ENCODE results near the gene RBM15.

The RBM15 gene

DNA sequence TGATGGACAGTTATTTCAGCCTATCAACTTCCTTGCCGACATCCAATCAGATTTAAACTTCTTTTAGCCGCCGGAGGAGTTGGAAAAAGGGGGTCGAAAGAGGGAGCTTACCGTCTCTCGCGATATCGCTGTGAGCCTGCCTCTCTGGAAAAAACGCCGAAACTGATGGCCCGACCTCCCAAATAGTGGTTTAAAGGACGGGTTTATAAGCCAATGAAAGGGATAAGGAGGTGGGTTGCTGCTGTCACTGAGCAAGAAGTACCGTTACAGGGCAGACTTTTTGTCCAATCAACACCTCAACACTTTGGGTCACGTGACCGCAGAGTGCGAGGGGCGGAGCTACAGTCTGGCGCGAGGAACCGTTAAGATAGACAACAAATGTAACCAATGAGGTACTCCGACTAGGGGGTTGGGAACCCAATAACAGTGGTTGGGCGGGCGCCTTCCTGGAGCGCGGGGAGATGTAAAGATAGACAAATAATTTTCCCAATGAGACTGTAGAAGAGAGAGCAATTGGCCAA is at the start of gene RBM15:
Gene RBM15 (plus strand): TSS at position 492 of the 521 bp plus-strand sequence. CDS start 29 bp downstream, at position 521.
- peak; percentile 96 for DNase-seq (ENCODE audit: low read depth)

DNA sequence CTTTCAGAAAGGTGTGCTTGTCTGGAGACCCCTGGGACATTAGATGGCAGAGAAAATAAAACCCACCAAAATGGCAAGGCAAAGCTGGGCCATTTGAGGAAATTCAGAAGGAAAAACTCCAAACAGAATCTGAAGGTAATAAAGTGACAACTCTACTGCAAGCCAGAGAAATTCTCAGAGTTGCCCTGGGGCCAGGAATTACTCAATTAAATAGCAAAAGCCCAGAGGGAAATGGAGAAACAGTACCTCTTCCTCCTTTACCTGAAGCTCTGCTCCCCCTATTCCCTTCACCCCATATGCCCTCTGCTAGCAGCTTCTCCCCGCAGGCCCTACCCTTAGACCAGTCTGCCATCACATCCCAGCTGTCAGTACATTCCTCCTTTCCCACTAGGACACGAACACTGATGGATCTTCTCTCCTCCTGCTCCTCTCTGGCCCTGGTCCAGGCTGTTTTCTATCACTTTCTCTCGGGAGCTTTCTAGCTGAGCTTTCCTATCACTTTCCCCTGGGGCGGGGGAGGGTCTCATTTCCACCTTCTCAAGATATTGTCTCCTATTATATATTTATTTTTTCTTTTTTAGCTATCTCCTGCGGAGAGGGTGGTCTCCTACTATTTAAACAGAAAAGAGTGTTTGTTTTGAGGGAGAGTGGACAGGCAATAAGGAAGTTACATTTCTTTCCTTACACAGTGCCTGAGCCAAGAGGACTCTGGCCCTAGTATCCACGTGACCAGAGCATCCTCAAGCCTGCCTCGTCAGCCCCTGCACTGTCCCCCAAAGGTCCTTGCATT is 47.7 kb upstream of the RBM15 start:
- no peak for DNase-seq (ENCODE audit: low read depth)

GRCh38 chr1:110292031-110292741 is 47.0 kb upstream of the RBM15 start:
- no peak for DNase-seq (ENCODE audit: low read depth)

GRCh38 chr1:110293601-110294104 is 45.5 kb upstream of the RBM15 start:
- no peak for DNase-seq (ENCODE audit: low read depth)

DNA sequence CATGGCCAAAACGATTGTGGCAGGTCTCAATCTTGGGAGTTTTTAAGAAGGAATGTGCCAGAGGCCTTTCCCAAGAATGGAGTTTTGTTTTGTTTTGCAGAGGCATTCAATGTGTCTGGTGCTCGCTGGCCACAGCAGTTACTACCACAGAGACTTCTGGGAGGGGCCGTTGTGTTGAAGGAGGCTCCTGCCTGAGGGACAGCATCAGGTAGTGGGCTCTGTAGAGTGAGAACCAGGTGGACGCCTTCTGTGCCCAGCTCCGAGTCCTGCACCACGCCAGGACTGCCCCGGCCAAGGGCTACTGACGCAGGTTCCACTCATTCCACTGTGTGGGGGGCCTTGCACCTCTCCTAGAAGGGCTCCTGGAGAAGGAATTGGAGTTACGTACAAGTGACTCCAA is 44.9 kb upstream of the RBM15 start:
- no peak for DNase-seq (ENCODE audit: low read depth)

GRCh38 chr1:110298991-110299390 is 40.2 kb upstream of the RBM15 start:
- DNase-seq (ENCODE audit: low read depth), result no peak

DNA sequence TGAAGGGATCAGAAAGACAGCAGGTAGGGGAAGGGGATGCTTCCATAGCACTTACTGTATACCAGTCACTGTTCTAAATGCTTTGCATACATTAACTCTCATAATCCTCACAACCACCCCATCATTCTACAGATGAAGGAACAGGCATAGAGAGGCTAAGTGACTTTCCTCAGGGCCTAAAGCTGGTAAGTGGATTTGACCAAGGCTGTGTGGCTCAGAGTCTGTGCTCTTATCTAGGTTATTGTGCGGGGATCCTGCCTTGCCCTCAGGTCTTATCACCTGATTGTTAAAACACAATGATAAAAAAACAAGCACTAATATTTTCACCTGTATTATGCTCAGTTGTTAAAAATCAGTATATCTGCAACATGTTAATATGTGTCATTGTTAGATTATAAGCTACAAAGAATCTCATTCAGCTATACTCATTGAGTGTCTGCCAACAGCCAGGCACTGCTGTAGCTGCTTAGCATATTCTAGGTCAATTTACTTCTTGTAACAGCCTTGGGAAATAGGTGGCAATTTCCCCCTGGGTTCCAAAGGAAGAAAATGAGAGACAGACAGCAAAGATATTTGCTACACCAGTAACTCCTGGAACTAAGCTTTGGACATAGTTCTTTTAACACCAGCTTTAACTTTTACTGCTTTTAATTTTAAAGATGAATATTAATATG is 38.6 kb upstream of the RBM15 start:
- DNase-seq (ENCODE audit: low read depth), result no peak

DNA sequence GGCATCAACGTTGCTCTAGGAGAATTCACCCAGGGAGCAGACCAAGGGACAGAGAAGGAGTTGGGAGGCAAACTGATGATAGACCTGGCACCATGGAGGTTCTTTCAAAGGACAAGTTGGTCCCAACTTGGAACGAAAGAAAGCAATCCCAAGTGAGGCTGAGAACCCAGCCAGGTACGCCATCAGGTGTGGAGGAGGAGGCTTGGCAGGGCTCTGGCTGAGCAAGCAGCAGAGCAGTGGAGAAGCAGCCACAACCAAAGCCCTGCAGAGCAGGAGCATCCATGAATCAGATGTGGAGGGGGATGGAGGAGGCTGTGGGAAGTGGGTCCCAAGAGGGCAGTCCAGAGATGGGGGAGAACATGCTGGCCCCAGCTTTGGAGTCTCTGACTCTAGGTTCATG is 36.3 kb upstream of the RBM15 start:
- DNase-seq (ENCODE audit: low read depth), result no peak

- DNase-seq (ENCODE audit: low read depth), result no peak
These were observed 33.2 kb upstream of the RBM15 start for GRCh38 chr1:110305900-110306420.

- DNase-seq (ENCODE audit: low read depth), result no peak
These were observed 31.8 kb upstream of the RBM15 start for GRCh38 chr1:110307239-110307974.

DNA sequence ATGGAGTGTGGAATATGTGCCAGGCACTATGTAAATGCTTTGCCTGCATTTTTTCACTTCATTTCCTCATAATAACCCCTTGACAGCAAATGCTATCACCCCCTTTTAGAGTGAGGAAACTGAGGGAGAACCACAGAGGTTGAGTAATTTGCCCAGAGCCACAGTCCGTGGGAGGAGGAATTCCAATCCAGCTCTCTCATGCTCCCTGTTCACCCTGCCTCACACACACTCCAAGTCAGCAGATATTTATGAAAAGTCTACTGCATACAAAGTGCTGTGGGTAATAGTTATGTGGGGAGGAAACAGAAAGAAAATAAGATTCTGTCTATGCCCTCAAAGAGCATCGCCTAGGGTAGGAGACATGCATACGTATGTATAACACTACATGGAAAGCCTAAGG is 30.9 kb upstream of the RBM15 start:
- no peak for DNase-seq (ENCODE audit: low read depth)

DNA sequence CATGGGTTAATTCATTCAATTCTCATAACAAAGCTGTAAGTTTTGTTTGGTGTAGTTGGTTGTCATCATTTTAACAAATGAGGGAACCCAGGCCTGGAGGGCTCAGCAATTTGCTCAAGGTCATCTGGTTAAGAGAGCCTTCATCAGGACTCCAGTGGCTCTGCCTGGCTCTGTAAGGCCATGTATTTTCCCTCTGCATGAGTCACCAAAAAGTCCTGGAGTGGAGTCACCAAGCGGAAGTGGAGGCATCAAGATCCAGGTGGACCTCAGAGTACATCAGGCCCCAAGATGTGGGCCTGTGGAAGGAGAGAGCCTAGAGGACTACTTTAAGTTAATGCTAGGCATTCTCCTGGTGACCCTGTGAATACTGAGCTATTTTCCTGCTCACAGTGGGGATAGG is 30.0 kb upstream of the RBM15 start:
- DNase-seq (ENCODE audit: low read depth), result no peak

DNA sequence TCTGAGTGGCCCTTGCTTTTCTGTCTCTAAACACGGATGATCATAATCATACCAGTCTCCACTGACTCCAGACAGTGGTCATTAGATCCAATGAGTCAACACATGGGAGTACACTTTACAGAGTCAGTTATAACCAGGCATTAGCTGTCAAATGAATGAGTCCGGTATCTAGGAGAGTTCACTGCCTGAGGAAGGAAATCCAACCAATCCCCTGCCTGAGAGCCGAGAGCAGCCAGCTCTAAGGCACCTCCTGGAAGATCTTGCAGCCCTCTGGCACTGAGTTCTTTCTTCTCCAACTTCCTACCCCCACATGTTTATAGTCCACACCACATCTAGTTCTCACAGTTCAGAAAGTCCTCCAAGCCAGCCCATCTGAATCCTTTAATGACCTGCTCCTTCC is 29.4 kb upstream of the RBM15 start:
- DNase-seq (ENCODE audit: low read depth), result no peak

- DNase-seq (ENCODE audit: low read depth), result no peak
These were observed 28.9 kb upstream of the RBM15 start for GRCh38 chr1:110310300-110310699.

GRCh38 chr1:110312188-110313121 is 26.7 kb upstream of the RBM15 start:
- DNase-seq (ENCODE audit: low read depth), result peak; percentile 59

- no peak for DNase-seq (ENCODE audit: low read depth)
These were observed 22.4 kb upstream of the RBM15 start for GRCh38 chr1:110316735-110317134.

GRCh38 chr1:110318046-110318445 is 21.1 kb upstream of the RBM15 start:
- no peak for DNase-seq (ENCODE audit: low read depth)

DNA sequence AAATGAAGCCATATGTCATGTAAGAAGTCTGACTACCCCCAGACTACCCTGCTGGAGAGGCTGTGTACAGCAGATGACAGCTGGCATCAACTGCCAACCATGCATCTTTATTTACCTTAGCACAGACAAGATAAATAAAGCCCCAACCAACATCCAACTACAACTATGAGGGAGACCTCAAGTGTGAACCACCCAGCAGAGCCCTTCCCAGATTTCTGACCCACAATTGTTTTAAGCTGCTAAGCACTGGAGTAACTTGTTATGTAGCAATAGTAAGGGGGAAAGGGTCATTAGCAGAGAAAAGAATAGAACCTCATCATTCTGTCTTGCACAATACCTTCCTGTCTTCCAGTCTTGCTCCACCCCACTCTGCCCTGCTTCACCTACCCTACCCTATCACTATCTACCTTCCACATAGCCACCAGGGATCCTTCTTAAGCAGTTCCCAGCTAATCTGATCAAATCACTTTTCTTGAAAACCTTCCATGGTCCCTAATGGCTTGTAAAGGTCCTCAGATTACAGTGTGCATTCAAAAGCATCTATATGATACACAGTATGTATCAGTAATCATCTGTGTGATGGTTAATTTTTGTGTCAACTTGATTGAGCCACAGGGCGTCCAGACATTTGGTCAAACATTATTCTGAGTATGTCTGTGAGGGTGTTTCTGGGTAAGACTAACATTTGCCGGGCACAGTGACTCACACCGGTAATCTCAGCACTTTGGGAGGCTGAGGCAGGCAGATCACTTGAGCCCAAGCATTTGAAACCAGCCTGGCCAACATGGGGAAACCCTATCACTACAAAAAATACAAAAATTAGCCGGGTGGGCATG is 19.6 kb upstream of the RBM15 start:
- DNase-seq (ENCODE audit: low read depth), result no peak

DNA sequence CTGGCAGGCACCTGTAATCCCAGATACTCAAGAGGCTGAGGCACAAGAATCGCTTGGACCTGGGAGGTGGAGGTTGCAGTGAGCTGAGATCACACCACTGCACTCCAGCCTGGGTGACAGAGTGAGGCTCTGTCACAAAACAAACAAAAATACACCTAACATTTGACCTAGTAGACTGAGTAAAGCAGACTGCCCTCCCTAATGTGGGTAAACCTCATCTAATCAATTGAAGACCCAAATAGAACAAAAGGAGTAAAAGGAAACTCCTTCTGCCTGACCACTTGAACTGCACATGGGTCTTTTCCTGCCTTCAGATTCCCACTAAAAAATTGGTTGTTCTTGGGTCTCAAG is 19.0 kb upstream of the RBM15 start:
- no peak for DNase-seq (ENCODE audit: low read depth)

DNA sequence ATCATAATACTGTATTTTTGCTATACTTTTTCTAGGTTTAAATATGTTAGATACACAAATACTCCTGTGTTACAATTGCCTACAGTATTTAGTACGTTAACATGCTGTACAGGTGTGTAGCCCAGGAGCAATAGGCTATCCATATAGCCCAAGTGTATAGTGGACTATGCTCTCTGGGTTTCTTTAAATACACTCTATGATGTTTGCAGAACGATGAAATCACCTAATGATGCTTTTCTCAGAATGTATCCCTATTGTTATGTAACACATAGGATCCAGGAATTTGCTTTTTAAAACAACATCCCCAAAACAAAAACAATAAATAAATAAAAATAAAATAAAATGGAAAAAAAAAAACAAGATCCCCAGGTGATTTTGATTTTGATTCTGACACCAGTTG is 18.1 kb upstream of the RBM15 start:
- DNase-seq (ENCODE audit: low read depth), result no peak
